Ecto neural progenitor cell (in vitro differentiated cells): ENCODE data around the gene EDA.
A peak's percentile ranks its signal among the peaks of the same experiment; 100 is the strongest.

ENCODE experiments used
- DNase-seq: peaks from one replicate; pipeline ENCODE4 v3.0.0-alpha.2; 2018; ENCODE audit warnings: low spot score

Gene EDA

DNA sequence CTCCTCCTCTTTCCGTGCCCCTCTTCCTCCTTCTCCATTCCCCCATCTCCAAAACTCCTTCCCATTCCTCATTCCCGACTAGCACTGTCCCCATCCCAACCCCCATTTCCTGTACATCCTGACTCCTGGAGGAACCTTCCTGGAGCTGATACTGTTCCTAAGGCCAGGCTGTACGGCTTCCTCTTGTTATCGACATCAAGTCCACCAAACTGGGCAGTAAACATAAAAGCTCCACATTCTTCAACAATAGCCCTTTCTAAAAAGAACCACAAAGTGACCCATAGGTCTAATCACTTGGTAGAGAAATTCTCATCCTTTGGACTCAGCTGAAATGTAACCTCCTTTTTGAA, 410.9 kb downstream of the EDA start:
- DNase-seq = no peak

- no peak for DNase-seq
Measured at GRCh38 chrX:70029863-70030262, 413.9 kb downstream of the EDA start.

DNA sequence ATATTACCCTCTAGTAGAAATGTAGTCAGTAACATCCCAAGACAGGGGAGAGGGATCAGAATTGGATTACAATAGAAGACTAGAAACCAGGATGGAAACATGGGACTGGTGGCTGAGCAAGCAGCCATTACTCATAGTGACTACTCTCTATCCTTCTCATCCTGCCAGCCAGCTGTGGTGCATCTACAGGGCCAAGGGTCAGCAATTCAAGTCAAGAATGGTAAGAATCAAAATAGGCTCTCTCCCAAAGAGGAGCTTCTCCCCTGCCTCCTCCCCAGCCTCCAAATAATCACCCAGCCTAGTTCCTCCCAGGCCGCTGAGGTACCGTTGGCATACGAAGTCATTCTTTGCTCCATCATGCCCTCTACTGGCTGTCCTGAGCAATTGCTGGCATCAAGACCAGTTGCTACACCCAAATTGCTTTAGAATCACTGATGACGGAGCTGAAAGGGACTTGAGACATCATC, 414.4 kb downstream of the EDA start:
- DNase-seq = peak; percentile 61

DNA sequence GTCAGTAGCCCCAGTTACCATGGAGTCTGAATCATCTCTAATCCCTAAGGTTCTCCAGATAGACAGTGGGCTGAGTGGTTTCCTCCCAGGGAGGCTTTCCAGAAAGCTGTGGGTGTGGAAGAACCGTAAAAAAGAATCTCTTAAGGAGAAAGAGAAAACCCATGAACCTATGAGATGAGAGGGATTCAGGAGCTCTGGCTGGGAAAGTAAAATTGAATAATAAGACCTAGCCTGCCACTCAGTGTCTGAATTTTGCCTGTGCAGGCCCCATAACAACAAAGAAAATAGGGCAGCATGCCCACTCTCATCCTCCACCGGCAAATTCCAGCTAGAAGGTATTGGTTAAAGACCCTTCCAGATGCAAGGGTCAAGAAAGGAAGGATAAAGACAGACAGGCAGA, 416.9 kb downstream of the EDA start:
- DNase-seq = no peak

DNA sequence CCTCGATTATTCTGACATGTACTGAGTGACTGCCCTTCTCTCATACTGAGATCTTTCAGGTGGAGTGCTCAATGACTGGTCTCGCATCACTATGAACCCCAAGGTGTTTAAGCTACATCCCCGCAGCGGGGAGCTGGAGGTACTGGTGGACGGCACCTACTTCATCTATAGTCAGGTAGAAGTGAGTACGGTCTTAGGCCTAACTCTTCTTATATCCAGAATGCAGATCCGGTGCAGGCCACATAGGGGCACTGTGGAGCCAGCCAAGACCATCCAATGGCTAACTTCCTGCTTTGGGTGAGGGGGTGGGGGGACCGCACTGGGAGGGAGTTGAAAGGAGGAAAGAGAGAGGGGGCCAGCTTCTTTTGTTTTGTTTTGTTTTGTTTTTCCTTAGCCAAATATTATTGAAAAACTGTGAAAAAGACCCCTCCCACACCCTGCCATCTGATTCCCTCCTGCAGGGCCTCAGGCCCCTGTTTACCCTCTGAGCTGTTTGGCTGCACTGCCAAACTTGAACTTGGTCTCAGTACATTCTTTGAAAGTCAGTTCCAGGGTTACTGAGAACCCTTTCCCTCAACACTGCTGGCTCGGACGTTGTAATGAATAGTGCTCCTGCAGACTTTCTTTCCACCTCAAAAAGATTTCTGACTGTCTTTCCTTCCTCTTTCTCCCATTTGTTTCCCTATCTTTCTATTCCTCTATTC, 417.6 kb downstream of the EDA start:
- peak; percentile 55 for DNase-seq

GRCh38 chrX:70034646-70035045, 418.7 kb downstream of the EDA start:
- DNase-seq = no peak

DNA sequence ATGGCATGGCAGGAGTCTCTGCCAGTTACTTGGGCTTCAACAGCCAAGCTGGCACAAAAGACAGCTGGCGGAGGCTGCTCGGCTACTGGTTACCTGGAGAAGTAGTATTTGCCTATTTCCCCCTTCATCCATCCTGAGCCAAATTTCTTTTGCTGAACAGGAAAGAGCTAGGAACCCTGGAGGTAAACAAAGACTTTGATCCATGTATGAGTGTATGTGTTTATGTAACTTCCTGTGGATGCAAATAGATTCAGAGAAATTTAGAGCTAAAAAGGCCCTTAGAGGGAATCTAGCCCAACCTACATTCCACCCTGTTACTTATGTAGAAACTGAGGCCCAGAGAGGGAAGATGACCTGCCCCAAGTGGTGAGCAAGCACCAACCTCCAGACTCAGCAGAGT, 422.6 kb downstream of the EDA start:
- no peak for DNase-seq

GRCh38 chrX:70038951-70039350, 423.0 kb downstream of the EDA start:
- no peak for DNase-seq

- no peak for DNase-seq
Measured at GRCh38 chrX:70039758-70040157, 423.8 kb downstream of the EDA start.

- no peak for DNase-seq
Measured at GRCh38 chrX:70041993-70042392, 426.1 kb downstream of the EDA start.

GRCh38 chrX:70042399-70043371, 426.8 kb downstream of the EDA start:
- DNase-seq = no peak

DNA sequence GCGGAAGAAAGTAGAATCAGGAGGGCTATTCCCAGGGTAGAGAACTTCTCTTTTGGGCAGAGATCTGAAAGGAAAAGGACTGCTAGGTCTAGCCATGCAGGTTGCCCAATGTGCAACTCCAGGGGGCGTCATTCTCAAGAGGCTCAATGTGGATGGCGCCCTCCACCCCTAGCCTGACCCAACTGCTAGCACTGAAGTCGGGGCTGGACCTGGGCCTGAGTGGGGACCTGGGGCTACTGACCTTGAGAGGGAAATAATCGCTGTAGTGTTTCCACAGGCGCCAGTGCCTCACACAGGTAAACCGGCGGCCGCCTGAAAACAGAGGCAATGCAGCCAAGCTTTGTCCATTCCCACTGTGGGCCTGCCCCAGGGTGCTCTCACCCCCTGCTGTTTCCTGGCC, 427.8 kb downstream of the EDA start:
- DNase-seq = no peak

DNA sequence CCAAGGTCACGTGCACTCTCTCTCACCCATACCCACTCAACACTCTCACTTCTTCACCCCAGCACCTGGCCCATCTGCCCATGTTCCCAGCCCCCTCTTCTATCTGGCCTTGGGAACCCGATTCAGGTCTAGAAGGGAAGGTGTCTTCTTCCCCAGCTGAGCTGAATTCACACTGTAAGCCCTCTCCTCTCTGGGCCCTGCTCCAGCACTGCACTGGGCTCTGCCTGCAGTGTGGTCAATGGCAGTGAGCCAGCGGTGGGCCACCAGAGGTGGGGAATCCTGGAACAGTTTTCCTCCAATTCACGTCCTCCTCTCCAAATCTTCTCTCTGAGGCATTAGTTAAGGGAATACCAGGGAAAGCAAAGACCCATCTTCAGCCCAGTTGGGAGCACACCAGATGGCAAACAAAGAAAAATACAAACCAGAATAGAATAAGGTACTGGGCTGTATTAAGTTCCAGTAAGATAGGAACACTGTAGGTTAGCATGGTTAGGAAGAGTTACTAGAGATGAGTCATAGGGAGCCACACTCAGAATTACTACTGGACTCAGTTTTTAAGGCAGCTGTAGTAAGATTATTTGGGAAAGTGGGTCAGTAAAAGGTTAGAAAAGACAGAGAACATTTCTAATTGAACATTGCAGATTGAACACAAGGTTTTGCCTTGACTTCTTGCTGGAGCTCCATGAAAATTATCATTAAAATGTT, 428.8 kb downstream of the EDA start:
- DNase-seq = no peak

DNA sequence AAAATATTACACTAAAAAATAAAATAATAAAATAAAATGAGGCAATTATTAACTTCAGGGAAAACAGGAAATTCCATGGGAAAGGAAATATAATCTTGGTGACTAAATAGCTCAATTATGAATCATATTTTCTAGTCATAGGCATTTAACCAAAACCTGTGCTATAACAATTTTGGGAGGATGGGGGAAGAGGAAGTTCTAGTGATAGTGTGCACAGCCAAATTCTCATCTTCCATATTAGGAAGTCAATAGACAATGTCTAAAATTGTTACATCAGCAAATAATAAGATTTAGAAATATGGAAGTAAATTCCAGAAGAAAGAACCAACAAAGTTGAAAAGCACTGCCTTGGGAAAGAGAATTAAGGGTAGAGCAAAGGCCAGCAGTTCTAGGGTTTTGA, 431.1 kb downstream of the EDA start:
- no peak for DNase-seq

GRCh38 chrX:70049406-70049805, 433.5 kb downstream of the EDA start:
- DNase-seq = no peak

DNA sequence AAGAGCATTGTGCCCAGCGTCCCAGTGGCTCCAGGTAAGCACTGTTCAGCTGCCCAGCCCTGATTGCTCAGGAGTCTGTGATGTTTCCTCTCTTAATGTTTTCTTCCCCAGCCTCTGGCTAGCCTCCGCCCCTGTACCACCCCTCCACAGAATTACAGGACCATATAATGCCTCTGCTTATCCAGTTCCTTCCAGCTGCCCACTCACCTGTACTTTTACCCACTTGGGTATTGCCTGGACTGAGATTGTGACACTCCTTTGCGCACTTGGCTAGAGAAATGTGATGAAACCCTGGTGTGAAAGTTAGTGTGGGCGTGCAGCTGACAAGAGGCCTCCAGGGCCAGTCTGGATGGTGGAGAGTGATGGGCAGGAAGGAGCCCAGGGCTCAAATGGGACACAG, 434.0 kb downstream of the EDA start, which contains the start of gene AWAT2:
Gene AWAT2 (minus strand): TSS at position 14 of the 400 bp plus-strand sequence. CDS start 6 bp downstream, at position 8.
- DNase-seq = no peak

DNA sequence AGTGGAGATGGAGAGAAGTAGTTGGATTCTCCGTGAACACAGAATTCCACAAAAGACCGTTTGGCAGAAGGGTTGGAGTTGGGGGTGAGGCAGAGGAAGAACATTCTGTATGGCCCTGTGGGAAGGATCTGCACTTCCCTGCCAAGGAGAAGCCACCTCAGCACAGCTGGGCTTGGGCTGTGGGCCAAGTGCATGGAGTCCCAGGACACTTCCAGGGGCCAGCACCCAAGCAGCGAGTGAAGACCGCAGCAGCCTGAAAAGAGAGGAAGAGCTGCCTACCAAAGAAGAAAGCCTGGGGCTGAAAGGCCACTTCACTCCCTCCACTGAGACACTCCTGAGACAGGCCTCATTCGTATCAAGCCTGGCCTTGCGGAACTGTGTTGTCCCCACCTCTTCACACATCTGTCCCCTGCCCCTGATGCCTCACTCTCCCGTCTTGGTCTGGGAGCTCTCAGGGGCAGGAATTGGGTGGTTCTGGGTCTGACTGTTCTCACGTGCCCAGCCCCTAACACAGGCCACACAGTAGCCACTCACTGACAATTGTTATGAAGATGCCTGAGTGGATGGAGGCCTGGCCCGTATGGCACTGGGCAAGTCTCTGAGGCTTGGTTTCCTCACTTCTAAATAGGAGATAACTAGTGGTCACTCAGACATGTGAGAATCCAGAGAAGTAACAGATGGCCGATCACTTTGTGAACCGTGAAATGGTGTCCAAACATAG, 437.1 kb downstream of the EDA start:
- no peak for DNase-seq

GRCh38 chrX:70054391-70054790, 438.5 kb downstream of the EDA start:
- DNase-seq = no peak

DNA sequence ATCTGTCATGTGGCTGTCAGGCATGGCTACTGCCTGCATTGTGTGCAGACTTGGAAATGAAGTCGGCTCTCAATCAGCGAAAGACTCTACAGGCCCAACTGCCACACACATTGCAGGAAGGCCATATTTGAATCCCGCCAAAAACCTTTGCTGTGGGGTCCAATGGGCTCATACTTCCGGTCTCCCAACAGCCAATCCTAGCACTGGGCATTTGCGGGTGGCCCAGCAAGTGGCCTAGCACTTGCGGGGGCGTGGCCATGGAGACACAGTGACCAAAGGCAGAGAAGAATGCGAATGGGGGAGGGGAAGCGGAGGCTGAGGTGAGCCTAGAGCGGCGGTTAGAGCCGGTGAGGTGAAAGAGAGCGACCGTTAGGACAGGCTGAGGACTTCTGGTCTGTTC, 446.2 kb downstream of the EDA start, which contains the start of gene OTUD6A:
Gene OTUD6A (plus strand): TSS at position 382 of the 400 bp plus-strand sequence. CDS start 68 bp downstream, outside the sequence.
- DNase-seq = no peak

DNA sequence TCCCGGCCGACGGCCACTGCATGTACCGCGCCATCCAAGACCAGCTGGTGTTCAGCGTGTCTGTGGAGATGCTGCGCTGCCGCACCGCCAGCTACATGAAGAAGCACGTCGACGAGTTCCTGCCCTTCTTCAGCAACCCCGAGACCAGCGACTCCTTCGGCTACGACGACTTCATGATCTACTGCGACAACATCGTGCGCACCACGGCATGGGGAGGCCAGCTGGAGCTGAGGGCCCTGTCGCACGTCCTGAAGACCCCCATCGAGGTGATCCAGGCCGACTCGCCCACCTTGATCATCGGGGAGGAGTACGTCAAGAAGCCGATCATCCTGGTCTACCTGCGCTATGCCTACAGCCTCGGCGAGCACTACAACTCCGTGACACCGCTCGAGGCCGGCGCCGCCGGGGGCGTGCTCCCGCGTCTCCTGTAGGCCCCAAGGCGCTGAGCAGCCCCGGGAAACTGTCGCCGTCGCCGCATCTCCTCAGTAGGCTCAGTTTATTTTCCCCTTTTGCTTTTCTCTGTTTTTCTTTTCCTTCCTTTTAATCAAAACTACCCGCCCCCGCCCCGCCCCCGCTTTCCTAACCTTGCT, 447.1 kb downstream of the EDA start:
- DNase-seq = no peak

DNA sequence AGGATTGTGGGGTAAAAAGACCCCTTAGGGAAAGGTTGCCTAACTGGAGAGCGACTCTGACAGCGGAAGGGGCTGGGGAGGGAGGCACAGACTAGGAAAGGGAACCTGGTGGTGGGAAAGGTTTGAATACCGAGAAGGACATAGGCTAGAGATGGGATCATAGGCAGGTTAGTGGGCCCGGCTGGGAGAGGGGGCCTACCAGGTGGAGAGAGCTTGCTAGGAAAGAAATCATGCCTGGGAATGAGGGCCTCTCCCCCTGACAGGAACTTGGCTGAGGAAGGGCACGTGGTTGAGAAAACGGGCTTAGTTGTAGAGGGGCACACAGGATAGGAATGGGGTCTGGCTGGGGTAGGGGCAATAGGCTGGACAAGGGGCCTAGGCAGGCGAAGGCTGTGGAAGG, 450.7 kb downstream of the EDA start:
- DNase-seq = no peak
